ENCODE data around the gene POM121.
A peak's percentile ranks its signal among the peaks of the same experiment; 100 is the strongest.
"Not testable (repeated sequence)": the region's sequence is repeated elsewhere in the genome, so short reads cannot be mapped to it uniquely, and the experiment has no call there.

POM121 gene

GRCh38 chr7:72954563-72955198 is 29.8 kb downstream of the POM121 start:
- CTCF ChIA-PET; H3K4me1 ChIP-seq (ENCODE audit: control insufficient read depth, insufficient read depth, low read length); H3K27ac ChIP-seq (ENCODE audit: extremely low read depth, low read depth, low read length); H3K36me3 ChIP-seq (ENCODE audit: control insufficient read depth in 2 of 2, insufficient read depth in 1 of 2, low read length in 2 of 2); H3K9me3 ChIP-seq (ENCODE audit: control insufficient read depth, insufficient read depth, low read depth, low read length): not testable (repeated sequence)
- POLR2A ChIA-PET: interaction anchor here (0.7 kb wide), 1 partner anchor 126 kb away, joined by 4 read pairs; no protein-coding TSS in a partner anchor
- TF ChIP-seq ZNF335 (tag by site-specific recombination; conservative IDR thresholded peaks at IDR 0.05): 0 out of 2 replicates have a peak, but pooled peaks have one; percentile 21
- H3K4me3 ChIP-seq (ENCODE audit: low read depth, low read length): peak overlapping the region; percentile 30

DNA sequence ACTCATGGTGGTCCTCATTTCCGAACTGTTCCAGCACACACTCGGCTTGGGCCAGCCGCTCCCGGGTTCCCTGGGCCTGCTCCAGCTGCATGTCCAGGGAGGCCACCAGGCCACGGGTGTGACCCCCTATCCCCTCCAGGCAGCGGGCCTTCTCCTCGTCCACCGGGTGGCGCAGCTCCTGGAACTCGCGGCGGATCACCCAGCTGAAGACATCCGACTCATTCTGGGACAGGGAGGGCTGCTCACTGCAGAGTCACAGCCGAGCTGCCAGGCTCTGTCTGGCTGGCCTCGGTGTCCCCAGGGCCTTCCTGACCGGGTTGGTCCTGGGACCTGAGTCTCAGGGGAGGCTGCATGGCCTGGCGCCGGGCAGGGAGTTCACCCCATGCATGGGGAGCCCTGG is 35.1 kb downstream of the POM121 start:
- H3K4me1 ChIP-seq (ENCODE audit: control insufficient read depth, insufficient read depth, low read length); H3K36me3 ChIP-seq (ENCODE audit: control insufficient read depth in 2 of 2, insufficient read depth in 1 of 2, low read length in 2 of 2); CTCF ChIA-PET; H3K9me3 ChIP-seq (ENCODE audit: control insufficient read depth, insufficient read depth, low read depth, low read length); H3K27ac ChIP-seq (ENCODE audit: extremely low read depth, low read depth, low read length); H3K4me3 ChIP-seq (ENCODE audit: low read depth, low read length); POLR2A ChIA-PET: not testable (repeated sequence)

DNA sequence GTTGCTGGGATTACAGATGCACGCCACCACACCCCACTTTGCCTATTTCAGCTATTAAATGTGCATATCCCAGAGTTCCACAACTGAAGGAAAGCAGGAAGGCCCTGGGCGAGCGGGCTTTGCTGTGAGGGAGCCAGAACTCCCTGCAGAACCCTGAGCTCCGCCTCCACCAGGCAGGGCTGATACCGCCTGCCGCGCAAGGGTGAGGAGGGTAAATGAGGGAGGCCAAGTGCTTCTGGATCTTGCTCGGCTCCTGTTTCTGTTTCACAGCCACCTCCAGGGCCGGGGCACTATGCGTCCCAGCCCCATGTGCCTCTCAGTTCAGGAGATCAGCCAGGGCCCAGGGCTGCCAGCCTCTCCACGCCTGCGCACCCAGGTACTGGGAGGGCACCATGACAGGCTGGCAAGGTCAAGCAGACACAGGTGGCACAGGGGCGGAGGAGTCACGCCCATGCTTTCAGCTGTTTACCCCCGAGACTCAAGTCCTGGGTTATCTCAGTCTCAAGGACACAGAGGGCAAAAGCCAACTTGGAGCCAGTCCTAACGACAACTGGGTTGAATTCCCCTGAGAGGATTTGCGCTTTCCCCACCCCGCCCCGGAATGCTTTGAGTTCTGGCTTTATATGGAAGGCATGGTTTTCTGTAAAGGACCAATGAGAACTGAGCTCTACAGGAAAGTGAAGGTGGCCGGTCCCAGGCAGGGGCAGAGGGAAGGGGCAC is 35.9 kb downstream of the POM121 start:
- CTCF ChIA-PET; H3K9me3 ChIP-seq (ENCODE audit: control insufficient read depth, insufficient read depth, low read depth, low read length); H3K36me3 ChIP-seq (ENCODE audit: control insufficient read depth in 2 of 2, insufficient read depth in 1 of 2, low read length in 2 of 2); H3K4me3 ChIP-seq (ENCODE audit: low read depth, low read length); POLR2A ChIA-PET; H3K4me1 ChIP-seq (ENCODE audit: control insufficient read depth, insufficient read depth, low read length); H3K27ac ChIP-seq (ENCODE audit: extremely low read depth, low read depth, low read length): not testable (repeated sequence)

GRCh38 chr7:72961346-72961650 is 36.4 kb downstream of the POM121 start:
- CTCF ChIA-PET; H3K27ac ChIP-seq (ENCODE audit: extremely low read depth, low read depth, low read length); POLR2A ChIA-PET; H3K4me3 ChIP-seq (ENCODE audit: low read depth, low read length); H3K36me3 ChIP-seq (ENCODE audit: control insufficient read depth in 2 of 2, insufficient read depth in 1 of 2, low read length in 2 of 2); H3K9me3 ChIP-seq (ENCODE audit: control insufficient read depth, insufficient read depth, low read depth, low read length); H3K4me1 ChIP-seq (ENCODE audit: control insufficient read depth, insufficient read depth, low read length): not testable (repeated sequence)

- H3K36me3 ChIP-seq (ENCODE audit: control insufficient read depth in 2 of 2, insufficient read depth in 1 of 2, low read length in 2 of 2); H3K4me3 ChIP-seq (ENCODE audit: low read depth, low read length); H3K27ac ChIP-seq (ENCODE audit: extremely low read depth, low read depth, low read length); H3K4me1 ChIP-seq (ENCODE audit: control insufficient read depth, insufficient read depth, low read length); POLR2A ChIA-PET; H3K9me3 ChIP-seq (ENCODE audit: control insufficient read depth, insufficient read depth, low read depth, low read length); CTCF ChIA-PET: not testable (repeated sequence)
Observed at GRCh38 chr7:72963056-72963455, 38.2 kb downstream of the POM121 start.

- H3K4me1 ChIP-seq (ENCODE audit: control insufficient read depth, insufficient read depth, low read length); H3K9me3 ChIP-seq (ENCODE audit: control insufficient read depth, insufficient read depth, low read depth, low read length); CTCF ChIA-PET; H3K36me3 ChIP-seq (ENCODE audit: control insufficient read depth in 2 of 2, insufficient read depth in 1 of 2, low read length in 2 of 2); H3K27ac ChIP-seq (ENCODE audit: extremely low read depth, low read depth, low read length); H3K4me3 ChIP-seq (ENCODE audit: low read depth, low read length); POLR2A ChIA-PET: not testable (repeated sequence)
Observed at GRCh38 chr7:72965186-72965975, 40.5 kb downstream of the POM121 start.

- CTCF ChIA-PET: not testable (repeated sequence)
Observed at GRCh38 chr7:72966892-72967291, 42.0 kb downstream of the POM121 start.

DNA sequence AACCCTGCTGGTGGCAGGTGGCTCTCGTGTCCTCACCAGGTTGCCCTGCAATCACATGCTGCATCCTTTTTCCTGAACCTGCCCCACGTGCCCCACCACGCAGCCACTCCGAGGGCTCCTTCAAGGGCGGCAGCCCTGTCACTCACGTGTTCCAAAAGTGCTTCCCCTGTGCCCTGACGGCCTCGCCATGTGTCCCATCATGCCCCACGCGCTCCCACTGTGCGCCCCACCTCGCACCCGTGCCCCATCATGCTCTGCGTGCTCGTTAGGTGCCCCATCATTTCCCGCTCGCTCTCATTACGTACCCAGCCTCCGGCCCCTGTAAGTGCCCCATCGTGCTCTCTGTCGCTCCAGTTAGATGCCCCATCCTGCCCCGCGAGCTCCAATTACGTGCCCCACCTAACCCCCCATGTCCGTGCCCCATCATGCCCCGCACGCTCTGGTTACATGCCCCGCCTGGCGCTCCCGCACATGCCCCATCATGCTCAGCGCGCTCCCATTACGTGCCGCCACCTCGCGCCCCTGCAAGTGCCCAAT is 44.2 kb downstream of the POM121 start, which contains the start of gene TRIM74:
TRIM74 (minus strand) TSS at position 487 of the 537 bp plus-strand sequence. CDS start 3,309 bp downstream, outside the sequence.
- H3K36me3 ChIP-seq (ENCODE audit: control insufficient read depth in 2 of 2, insufficient read depth in 1 of 2, low read length in 2 of 2); H3K9me3 ChIP-seq (ENCODE audit: control insufficient read depth, insufficient read depth, low read depth, low read length); H3K4me1 ChIP-seq (ENCODE audit: control insufficient read depth, insufficient read depth, low read length); CTCF ChIA-PET; H3K4me3 ChIP-seq (ENCODE audit: low read depth, low read length); H3K27ac ChIP-seq (ENCODE audit: extremely low read depth, low read depth, low read length); POLR2A ChIA-PET: not testable (repeated sequence)

More at GRCh38 chr7:72966892-72967291, 42.0 kb downstream of the POM121 start:
- H3K4me1 ChIP-seq (ENCODE audit: control insufficient read depth, insufficient read depth, low read length); H3K4me3 ChIP-seq (ENCODE audit: low read depth, low read length); POLR2A ChIA-PET; H3K27ac ChIP-seq (ENCODE audit: extremely low read depth, low read depth, low read length); H3K9me3 ChIP-seq (ENCODE audit: control insufficient read depth, insufficient read depth, low read depth, low read length); H3K36me3 ChIP-seq (ENCODE audit: control insufficient read depth in 2 of 2, insufficient read depth in 1 of 2, low read length in 2 of 2): not testable (repeated sequence)

DNA sequence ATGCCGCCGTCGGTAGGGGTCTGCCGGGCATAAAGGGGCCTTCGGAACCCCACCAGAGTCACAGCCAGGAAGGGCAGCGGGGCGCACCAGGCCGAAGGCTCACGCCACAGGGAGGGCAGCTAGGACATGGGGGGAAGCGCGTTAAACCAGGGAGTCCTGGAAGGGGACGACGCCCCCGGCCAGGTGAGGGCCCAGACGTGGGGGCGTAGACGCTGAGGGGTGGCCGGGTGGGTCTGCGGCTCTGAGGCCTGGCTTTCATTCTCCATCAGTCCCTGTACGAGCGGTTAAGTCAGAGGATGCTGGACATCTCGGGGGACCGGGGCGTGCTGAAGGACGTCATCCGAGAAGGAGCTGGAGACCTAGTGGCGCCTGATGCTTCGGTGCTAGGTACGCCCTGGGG is 44.8 kb downstream of the POM121 start:
- H3K27ac ChIP-seq (ENCODE audit: extremely low read depth, low read depth, low read length); H3K36me3 ChIP-seq (ENCODE audit: control insufficient read depth in 2 of 2, insufficient read depth in 1 of 2, low read length in 2 of 2); CTCF ChIA-PET; H3K4me3 ChIP-seq (ENCODE audit: low read depth, low read length); POLR2A ChIA-PET; H3K4me1 ChIP-seq (ENCODE audit: control insufficient read depth, insufficient read depth, low read length); H3K9me3 ChIP-seq (ENCODE audit: control insufficient read depth, insufficient read depth, low read depth, low read length): not testable (repeated sequence)

DNA sequence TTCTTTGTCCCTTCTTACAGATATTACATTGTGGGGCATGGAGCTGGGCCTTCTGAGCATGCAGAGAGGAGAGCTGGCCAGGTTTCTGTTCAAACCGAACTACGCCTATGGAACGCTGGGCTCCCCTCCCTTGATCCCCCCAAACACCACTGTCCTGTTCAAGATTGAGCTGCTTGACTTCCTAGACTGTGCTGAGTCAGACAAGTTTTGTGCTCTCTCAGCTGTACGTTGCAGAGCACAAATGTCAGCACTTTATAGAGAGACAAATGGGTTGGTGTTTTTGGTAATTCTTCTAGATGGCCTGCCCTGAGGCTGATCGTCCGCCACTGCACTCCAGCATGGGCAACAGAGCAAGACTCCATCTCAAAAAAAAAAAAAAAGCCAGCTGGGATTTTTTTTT is 46.6 kb downstream of the POM121 start:
- H3K4me3 ChIP-seq (ENCODE audit: low read depth, low read length); H3K4me1 ChIP-seq (ENCODE audit: control insufficient read depth, insufficient read depth, low read length); POLR2A ChIA-PET; H3K36me3 ChIP-seq (ENCODE audit: control insufficient read depth in 2 of 2, insufficient read depth in 1 of 2, low read length in 2 of 2); H3K9me3 ChIP-seq (ENCODE audit: control insufficient read depth, insufficient read depth, low read depth, low read length); CTCF ChIA-PET; H3K27ac ChIP-seq (ENCODE audit: extremely low read depth, low read depth, low read length): not testable (repeated sequence)

DNA sequence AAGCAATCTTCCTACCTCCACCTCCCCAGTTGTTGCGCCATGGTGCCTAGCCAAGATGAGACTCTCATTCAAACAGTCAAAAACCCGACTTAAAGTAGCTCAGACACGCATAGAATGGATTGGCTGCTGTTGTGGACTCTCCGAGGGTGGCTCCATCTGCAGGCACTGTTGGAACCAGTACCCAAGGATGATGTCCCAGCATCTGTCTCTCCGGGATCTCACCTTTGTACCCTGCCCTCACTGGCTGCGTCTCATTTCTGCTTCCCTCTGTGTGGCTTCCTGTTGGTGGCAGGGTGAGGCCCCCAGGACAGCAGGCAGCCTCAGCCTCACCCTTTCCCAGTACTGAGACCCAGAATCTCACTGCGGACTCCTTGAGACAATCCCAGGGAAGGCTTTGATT is 49.9 kb downstream of the POM121 start:
- POLR2A ChIA-PET; CTCF ChIA-PET; H3K27ac ChIP-seq (ENCODE audit: extremely low read depth, low read depth, low read length); H3K9me3 ChIP-seq (ENCODE audit: control insufficient read depth, insufficient read depth, low read depth, low read length); H3K36me3 ChIP-seq (ENCODE audit: control insufficient read depth in 2 of 2, insufficient read depth in 1 of 2, low read length in 2 of 2); H3K4me3 ChIP-seq (ENCODE audit: low read depth, low read length); H3K4me1 ChIP-seq (ENCODE audit: control insufficient read depth, insufficient read depth, low read length): not testable (repeated sequence)

Data from HEK293 (cell line).